Measurements from ENCODE around the gene SCAMP5.
A peak's percentile ranks its signal among the peaks of the same experiment; 100 is the strongest.

The SCAMP5 gene

GRCh38 chr15:75008629-75009326 lies 13.4 kb downstream of the SCAMP5 start:
- no peak overlapping the region for H3K4me3 ChIP-seq (ENCODE audit: low read depth, low read length)
- DNase-seq (ENCODE audit: low read depth, low spot score), result no peak
- in situ Hi-C loops (cut with HindIII; ENCODE audit: low sequenced_read_pairs), result no loop called here
- TF ChIP-seq CTCF (IDR thresholded peaks at IDR 0.05; ENCODE audit: low read depth, low read length), result no peak

- DNase-seq (ENCODE audit: low read depth, low spot score), result no peak
- in situ Hi-C loops (cut with HindIII; ENCODE audit: low sequenced_read_pairs), result no loop called here
- no peak for TF ChIP-seq CTCF (IDR thresholded peaks at IDR 0.05; ENCODE audit: low read depth, low read length)
- no peak overlapping the region for H3K4me3 ChIP-seq (ENCODE audit: low read depth, low read length)
These were observed 21.1 kb downstream of the SCAMP5 start for GRCh38 chr15:75016431-75016830.

- no peak for DNase-seq (ENCODE audit: low read depth, low spot score)
- TF ChIP-seq CTCF (IDR thresholded peaks at IDR 0.05; ENCODE audit: low read depth, low read length), result no peak
- in situ Hi-C loops (cut with HindIII; ENCODE audit: low sequenced_read_pairs), result no loop called here
- H3K4me3 ChIP-seq (ENCODE audit: low read depth, low read length), result no peak overlapping the region
These were observed 24.6 kb downstream of the SCAMP5 start for GRCh38 chr15:75019916-75020315.

GRCh38 chr15:75021341-75021740 lies 26.0 kb downstream of the SCAMP5 start:
- TF ChIP-seq CTCF (IDR thresholded peaks at IDR 0.05; ENCODE audit: low read depth, low read length), result no peak
- DNase-seq (ENCODE audit: low read depth, low spot score), result no peak
- no peak overlapping the region for H3K4me3 ChIP-seq (ENCODE audit: low read depth, low read length)
- in situ Hi-C loops (cut with HindIII; ENCODE audit: low sequenced_read_pairs), result no loop called here

- in situ Hi-C loops (cut with HindIII; ENCODE audit: low sequenced_read_pairs), result no loop called here
- H3K4me3 ChIP-seq (ENCODE audit: low read depth, low read length), result no peak overlapping the region
- TF ChIP-seq CTCF (IDR thresholded peaks at IDR 0.05; ENCODE audit: low read depth, low read length), result no peak
- DNase-seq (ENCODE audit: low read depth, low spot score), result no peak
These were observed 27.4 kb downstream of the SCAMP5 start for GRCh38 chr15:75022783-75023180.

- peak within 1 kb of the TSS; percentile 99 for H3K4me3 ChIP-seq (ENCODE audit: low read depth, low read length)
- in situ Hi-C loops (cut with HindIII; ENCODE audit: low sequenced_read_pairs), result no loop called here
- peak; percentile 94 for DNase-seq (ENCODE audit: low read depth, low spot score)
- no peak for TF ChIP-seq CTCF (IDR thresholded peaks at IDR 0.05; ENCODE audit: low read depth, low read length)
These were observed 28.0 kb downstream of the SCAMP5 start, which contains the start of gene PPCDC for GRCh38 chr15:75023181-75023871. TSS of gene PPCDC (plus strand) at chr15:75023590. CDS start at chr15:75028319, 4,729 bp downstream.
